Osteocyte (in vitro differentiated cells): ENCODE measurements around the gene IGSF3. TPM values are rescaled to one million over a fixed set of nuclear protein-coding genes. Genes with fewer than 3 reads are reported as not detected.
"Not testable (repeated sequence)": the region's sequence is repeated elsewhere in the genome, so short reads cannot be mapped to it uniquely, and the experiment has no call there.

Experiments used
- DNase-seq: peaks from one replicate; pipeline ENCODE4 v3.0.0; 2021; ENCODE audit warnings: mixed read lengths; ENCODE audit not compliant: unreplicated experiment; ENCODE audit errors: extremely low spot score
- H3K27ac Mint-ChIP-seq: one replicate; pipeline ENCODE4 v1.8.0; 2021; ENCODE audit warnings: mild to moderate bottlenecking, mixed read lengths; ENCODE audit not compliant: unreplicated experiment
- H3K27me3 Mint-ChIP-seq: one replicate; pipeline ENCODE4 v1.8.0; 2021; ENCODE audit warnings: mixed read lengths; ENCODE audit not compliant: unreplicated experiment
- H3K36me3 Mint-ChIP-seq: one replicate; pipeline ENCODE4 v1.8.0; 2021; ENCODE audit warnings: mixed read lengths; ENCODE audit not compliant: unreplicated experiment
- H3K4me1 Mint-ChIP-seq: one replicate; pipeline ENCODE4 v1.8.0; 2021; ENCODE audit warnings: mixed read lengths; ENCODE audit not compliant: unreplicated experiment
- H3K4me3 Mint-ChIP-seq: one replicate; pipeline ENCODE4 v1.8.0; 2021; ENCODE audit warnings: mild to moderate bottlenecking, moderate library complexity, mixed read lengths; ENCODE audit not compliant: unreplicated experiment
- H3K9me3 Mint-ChIP-seq: one replicate; pipeline ENCODE4 v1.8.0; 2021; ENCODE audit warnings: mixed read lengths; ENCODE audit not compliant: unreplicated experiment
- CTCF ChIP-seq: fragments of 200-600 bp; sonication (generic); IDR thresholded peaks from 2 replicates; pipeline ENCODE4 v1.5.0; 2021; ENCODE audit warnings: antibody characterized with exemption, mild to moderate bottlenecking, moderate library complexity
- total RNA-seq: library from RNA; stranded (reverse); gene quantifications from 2 replicates; pipeline ENCODE4 v1.2.1, GENCODE V29; 2021

IGSF3 gene
- total RNA-seq, 1 donor from 2014 or later = 43.2 TPM

DNA sequence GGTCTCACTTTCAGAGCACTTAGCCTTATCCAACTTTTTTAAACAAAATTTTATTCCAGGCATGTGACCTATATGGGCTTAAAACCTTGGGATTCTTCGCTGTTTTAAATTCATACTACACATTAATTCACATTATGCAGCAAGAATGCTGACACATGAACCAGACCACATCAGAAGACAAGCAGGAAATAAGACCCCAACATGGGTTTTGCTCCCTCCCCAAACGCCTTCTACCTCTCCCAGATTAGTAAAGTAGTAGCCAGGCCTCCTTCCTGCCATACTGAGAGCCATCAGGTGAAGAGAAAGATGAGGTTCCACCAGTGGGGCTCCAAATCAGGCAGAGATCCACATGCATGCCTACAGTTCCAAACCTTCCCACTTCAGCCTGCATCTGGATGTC, 3.7 kb downstream of the IGSF3 start:
- DNase-seq = no peak
- peaks cover 22% of the 10 kb centered on the region for H3K4me1 Mint-ChIP-seq
- H3K4me3 Mint-ChIP-seq = no peak overlapping the region
- H3K9me3 Mint-ChIP-seq = no peaks in the 10 kb centered on the region
- peaks cover 4% of the 10 kb centered on the region for H3K27me3 Mint-ChIP-seq
- TF ChIP-seq CTCF = no peak
- H3K27ac Mint-ChIP-seq = no peak overlapping the region
- H3K36me3 Mint-ChIP-seq = peaks cover 3% of the 10 kb centered on the region

DNA sequence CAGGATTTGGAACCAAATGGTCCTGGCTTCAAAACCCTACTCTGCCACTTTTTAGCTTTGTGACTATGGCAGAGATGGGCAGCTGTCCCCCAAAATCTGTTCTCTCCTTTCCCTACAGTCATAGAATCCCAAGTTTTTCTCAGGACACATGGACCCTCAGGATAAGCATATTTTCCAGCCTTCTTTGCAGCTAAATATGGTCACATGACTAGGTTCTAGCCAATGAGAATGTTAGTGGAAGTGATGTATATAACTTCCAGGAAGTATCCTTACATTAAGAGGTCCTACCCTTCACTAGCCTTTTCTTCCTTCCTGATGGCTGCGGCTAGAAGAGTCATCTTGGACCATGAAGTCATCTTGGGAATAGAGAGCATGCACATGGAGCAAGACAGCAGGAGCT, 5.9 kb downstream of the IGSF3 start:
- TF ChIP-seq CTCF = no peak
- Mint-ChIP-seq H3K9me3 (no peaks in the 10 kb centered on the region), H3K4me1 (peaks cover 22% of the 10 kb centered on the region), H3K27me3 (peaks cover 4% of the 10 kb centered on the region), H3K4me3 (no peak overlapping the region), H3K27ac (no peak overlapping the region), H3K36me3 (peaks cover 5% of the 10 kb centered on the region)
- no peak for DNase-seq

GRCh38 chr1:116658645-116659044, 8.9 kb downstream of the IGSF3 start:
- H3K36me3 Mint-ChIP-seq, H3K4me1 Mint-ChIP-seq, H3K27ac Mint-ChIP-seq, DNase-seq, H3K4me3 Mint-ChIP-seq, H3K27me3 Mint-ChIP-seq, H3K9me3 Mint-ChIP-seq: not testable (repeated sequence)

DNA sequence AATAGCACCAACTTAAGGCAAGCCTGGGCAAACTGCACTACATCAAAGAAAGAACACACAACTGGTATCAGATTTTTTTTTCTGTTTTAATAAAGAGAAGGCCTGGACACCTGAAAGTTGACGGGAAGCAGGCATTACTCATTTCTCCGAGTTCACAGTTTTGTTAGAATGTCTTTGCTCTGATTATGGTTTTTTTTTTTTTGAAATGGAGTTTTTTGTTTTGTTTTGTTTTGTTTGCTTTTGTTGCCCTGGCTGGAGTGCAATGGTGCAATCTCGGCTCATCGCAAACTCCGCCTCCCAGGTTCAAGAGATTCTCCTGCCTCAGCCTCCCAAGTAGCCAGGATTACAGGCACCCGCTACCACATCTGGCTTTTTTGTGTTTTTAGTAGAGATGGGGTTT, 9.7 kb downstream of the IGSF3 start:
- H3K36me3 Mint-ChIP-seq, H3K4me1 Mint-ChIP-seq, H3K27ac Mint-ChIP-seq, DNase-seq, H3K4me3 Mint-ChIP-seq, H3K9me3 Mint-ChIP-seq, H3K27me3 Mint-ChIP-seq: not testable (repeated sequence)

DNA sequence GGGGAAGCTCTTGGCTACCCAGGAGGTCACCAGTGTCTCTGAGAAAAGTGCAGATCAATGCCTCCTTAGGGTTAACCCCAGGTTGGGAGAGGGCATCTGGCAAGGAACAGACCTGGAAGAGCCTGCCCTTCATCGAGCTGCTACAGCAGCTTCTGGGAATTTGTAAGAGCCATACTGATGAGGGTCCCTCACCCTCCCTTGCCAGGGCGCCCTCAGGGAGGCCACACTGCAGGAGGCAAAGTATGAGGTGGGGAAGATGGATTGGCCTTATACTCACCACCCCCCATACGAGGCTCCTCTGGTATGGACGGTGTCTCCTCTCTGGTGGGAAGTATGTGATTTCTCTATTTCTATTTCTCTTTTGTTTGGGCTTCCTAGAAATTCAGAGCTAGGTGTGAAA, 13.2 kb downstream of the IGSF3 start:
- Mint-ChIP-seq H3K4me3 (no peak overlapping the region), H3K27me3 (no peaks in the 10 kb centered on the region), H3K27ac (no peak overlapping the region), H3K36me3 (peaks cover 8% of the 10 kb centered on the region), H3K4me1 (peaks cover 9% of the 10 kb centered on the region), H3K9me3 (no peaks in the 10 kb centered on the region)
- no peak for DNase-seq
- TF ChIP-seq CTCF = no peak

GRCh38 chr1:116652598-116652997, 14.9 kb downstream of the IGSF3 start:
- not testable (repeated sequence) for DNase-seq, H3K9me3 Mint-ChIP-seq, H3K4me1 Mint-ChIP-seq, H3K27me3 Mint-ChIP-seq, H3K36me3 Mint-ChIP-seq, H3K4me3 Mint-ChIP-seq, H3K27ac Mint-ChIP-seq

DNA sequence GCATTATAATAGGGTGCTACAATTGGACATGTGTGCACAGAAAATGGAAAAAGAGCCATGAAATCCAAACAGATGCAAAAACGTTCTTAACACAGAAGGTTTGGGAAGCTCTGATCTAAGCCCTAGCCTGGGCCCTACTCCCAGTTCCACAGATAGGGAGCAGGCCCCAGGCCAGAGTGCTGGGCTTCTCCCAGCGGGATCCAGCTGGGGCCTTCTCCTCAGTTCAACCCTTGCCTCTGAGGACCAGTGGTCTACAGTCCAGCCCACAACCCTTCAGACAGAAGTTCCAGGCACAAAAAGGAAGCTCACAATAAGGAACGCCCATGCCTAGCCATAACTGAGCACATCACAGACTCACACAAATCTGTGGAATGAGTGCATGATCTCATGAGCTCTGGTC, 16.8 kb downstream of the IGSF3 start:
- H3K36me3 Mint-ChIP-seq, H3K4me3 Mint-ChIP-seq, H3K27me3 Mint-ChIP-seq, H3K9me3 Mint-ChIP-seq, DNase-seq, H3K27ac Mint-ChIP-seq: not testable (repeated sequence)
- peaks cover 10% of the 10 kb centered on the region for H3K4me1 Mint-ChIP-seq

GRCh38 chr1:116649041-116649440, 18.5 kb downstream of the IGSF3 start:
- H3K4me1 Mint-ChIP-seq = peaks cover 15% of the 10 kb centered on the region
- not testable (repeated sequence) for H3K9me3 Mint-ChIP-seq, H3K36me3 Mint-ChIP-seq, DNase-seq, H3K27ac Mint-ChIP-seq, H3K27me3 Mint-ChIP-seq, H3K4me3 Mint-ChIP-seq

DNA sequence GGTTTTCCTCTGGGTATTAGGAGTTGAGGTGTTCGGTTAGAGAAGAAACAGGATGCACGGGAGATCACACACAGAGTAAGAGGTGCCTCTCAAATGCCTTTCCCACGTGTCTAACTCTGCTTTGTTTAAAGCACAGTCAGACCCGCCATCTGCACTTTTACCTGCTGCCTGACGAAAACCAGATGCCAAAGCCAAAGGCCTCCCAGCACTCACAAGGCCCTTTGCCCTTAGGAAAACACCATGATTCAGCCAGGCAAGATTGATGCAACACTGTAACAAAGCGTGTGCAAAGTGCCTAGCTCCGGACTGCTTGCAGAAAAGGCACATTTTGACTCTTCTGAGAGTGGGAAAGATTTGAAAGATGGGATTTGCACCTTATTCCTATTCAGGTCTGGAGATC, 19.2 kb downstream of the IGSF3 start:
- H3K4me1 Mint-ChIP-seq = peaks cover 19% of the 10 kb centered on the region
- not testable (repeated sequence) for H3K9me3 Mint-ChIP-seq

GRCh38 chr1:116647186-116647585, 20.3 kb downstream of the IGSF3 start:
- H3K9me3 Mint-ChIP-seq, DNase-seq, H3K27me3 Mint-ChIP-seq, H3K27ac Mint-ChIP-seq, H3K4me3 Mint-ChIP-seq, H3K36me3 Mint-ChIP-seq: not testable (repeated sequence)
- peaks cover 25% of the 10 kb centered on the region for H3K4me1 Mint-ChIP-seq

More for the DNA sequence above, 19.2 kb downstream of the IGSF3 start:
- H3K36me3 Mint-ChIP-seq, H3K4me3 Mint-ChIP-seq, H3K27ac Mint-ChIP-seq, H3K27me3 Mint-ChIP-seq, DNase-seq: not testable (repeated sequence)
